Esophagus squamous epithelium (tissue), 5 donors: Measurements from ENCODE around the gene TSPO. TPM values are rescaled to one million over a fixed set of nuclear protein-coding genes. Genes with fewer than 3 reads are reported as not detected.
A peak's percentile ranks its signal among the peaks of the same experiment; 100 is the strongest.

Experiments
- DNase-seq: peaks from one replicate; lab custom pipeline; 2025; lab: John Stamatoyannopoulos, UW
- H3K27ac ChIP-seq, 4 donors: fragments of 200-600 bp; sonication (generic); one replicate each; pipeline ENCODE4 v1.5.1; 2016 to 2019; ENCODE audit warnings: mild to moderate bottlenecking in 1 of 4
- H3K27me3 ChIP-seq, 4 donors: fragments of 200-600 bp; sonication (generic); 1 replicate in 3 of 4; 2 replicates in 1 of 4; pipeline versions ENCODE4 v1.5.1 to v1.6.0; 2017 to 2021; ENCODE audit warnings: antibody characterized with exemption in 1 of 4
- H3K36me3 ChIP-seq, 3 donors: fragments of 200-600 bp; sonication (generic); one replicate each; pipeline ENCODE4 v1.5.1; 2016 to 2019
- H3K4me1 ChIP-seq, 3 donors: fragments of 200-600 bp; sonication (generic); one replicate each; pipeline ENCODE4 v1.5.1; 2017 to 2019
- H3K4me3 ChIP-seq, 4 donors: fragments of 200-600 bp; sonication (generic); 1 replicate in 3 of 4; 2 replicates in 1 of 4; pipeline ENCODE4 v1.5.1; 2016 to 2019; ENCODE audit warnings: mild to moderate bottlenecking in 2 of 4, moderate library complexity in 1 of 4
- H3K9me3 ChIP-seq, 3 donors: fragments of 200-600 bp; sonication (generic); one replicate each; pipeline ENCODE4 v1.5.1; 2016 to 2019
- CTCF ChIP-seq, 6 experiments: fragments of 450-650 bp in 4 of 6; fragments of 200-600 bp in 2 of 6; sonication (generic) in 2 of 6; IDR thresholded peaks; one replicate each; pipeline ENCODE4 v1.5.1; 2016 to 2019; ENCODE audit warnings: antibody characterized with exemption in 6 of 6, mild to moderate bottlenecking in 4 of 6, moderate library complexity in 4 of 6
- POLR2A ChIP-seq, 4 donors: fragments of 450-650 bp; IDR thresholded peaks; one replicate each; pipeline ENCODE4 v1.6.1; 2017; ENCODE audit warnings: antibody characterized with exemption in 4 of 4, mild to moderate bottlenecking in 4 of 4, moderate library complexity in 3 of 4
- WGBS, 2 donors: methylation state at CpG; one replicate each; pipeline ENCODE4 v1.1.5; 2018; 5-methylcytosine and 5-hydroxymethylcytosine counted together
- intact Hi-C: fragments of 100-400 bp; cut with DNase I; formaldehyde crosslinking; loops from one replicate; pipeline ENCODE4 v1.15.0; 2022
- total RNA-seq, 4 donors: library from RNA; depleted of rRNA; stranded (reverse); fragments of >200 nt; gene quantifications; one replicate each; pipeline ENCODE4 v1.1.0, GENCODE V29; 2016
- donor health status: DM: yes; HTN: yes; CAD: no.

Gene TSPO
- total RNA-seq, 4 donors from 2014 or later = 737 to 1,827 (median 875) TPM

- no peaks in the 10 kb centered on the region for H3K27me3 ChIP-seq
- WGBS, 2 donors = 50% methylated on average over 2 of the region's 17 CpGs; no CpG with 5 or more reads in 1 of the 2 donors
- peak in 1 of 4 donors; percentile 51 for TF ChIP-seq POLR2A (IDR thresholded peaks at IDR 0.05)
- TF ChIP-seq CTCF (IDR thresholded peaks at IDR 0.05) = no peak
- no peaks in the 10 kb centered on the region for H3K9me3 ChIP-seq
- H3K27ac ChIP-seq = peak overlapping the region; percentile 77 to 85 (median 83)
- H3K4me3 ChIP-seq = no peak overlapping the region
- no peak for DNase-seq
- peaks cover 20 to 67% (median 23%) of the 10 kb centered on the region in 3 donors for H3K4me1 ChIP-seq
- intact Hi-C loops = no loop called here
- peaks cover 7 to 19% (median 7%) of the 10 kb centered on the region in 3 donors for H3K36me3 ChIP-seq
Measured at GRCh38 chr22:43127166-43127908, 24.0 kb upstream of the TSPO start.

- Histone ChIP-seq H3K4me3 (no peak overlapping the region), H3K9me3 (no peaks in the 10 kb centered on the region), H3K27ac (peak overlapping the region; percentile 77 to 85 (median 83)), H3K4me1 (peaks cover 20 to 59% (median 20%) of the 10 kb centered on the region in 3 donors), H3K36me3 (peaks cover 11 to 27% (median 13%) of the 10 kb centered on the region in 3 donors), H3K27me3 (no peaks in the 10 kb centered on the region)
- intact Hi-C loops = no loop called here
- no peak for TF ChIP-seq CTCF (IDR thresholded peaks at IDR 0.05)
- no peak for TF ChIP-seq POLR2A (IDR thresholded peaks at IDR 0.05)
- no peak for DNase-seq
- 40 to 74% methylated on average over 1 to 3 of the region's 13 CpGs for WGBS, 2 donors
Measured at GRCh38 chr22:43128116-43128515, 23.2 kb upstream of the TSPO start.

GRCh38 chr22:43128928-43129424 lies 22.4 kb upstream of the TSPO start:
- TF ChIP-seq CTCF (IDR thresholded peaks at IDR 0.05) (no peak), POLR2A (IDR thresholded peaks at IDR 0.05) (no peak)
- no peak for DNase-seq
- Histone ChIP-seq H3K4me1 (peaks cover 18 to 51% (median 20%) of the 10 kb centered on the region in 3 donors), H3K9me3 (no peaks in the 10 kb centered on the region), H3K27me3 (no peaks in the 10 kb centered on the region), H3K4me3 (no peak overlapping the region), H3K36me3 (peaks cover 13 to 35% (median 15%) of the 10 kb centered on the region in 3 donors), H3K27ac (peak overlapping the region in 1 of 4 donors; percentile 42)
- WGBS, 2 donors = 50 to 61% methylated on average over 12 to 18 of the region's 20 CpGs
- intact Hi-C loops = no loop called here

GRCh38 chr22:43129426-43130425 lies 21.6 kb upstream of the TSPO start:
- Histone ChIP-seq H3K27me3 (no peaks in the 10 kb centered on the region), H3K4me3 (no peak overlapping the region), H3K4me1 (peaks cover 18 to 50% (median 20%) of the 10 kb centered on the region in 3 donors), H3K36me3 (peaks cover 13 to 43% (median 15%) of the 10 kb centered on the region in 3 donors), H3K27ac (peak overlapping the region in 1 of 4 donors; percentile 42), H3K9me3 (no peaks in the 10 kb centered on the region)
- no peak for DNase-seq
- no peak for TF ChIP-seq CTCF (IDR thresholded peaks at IDR 0.05)
- no peak for TF ChIP-seq POLR2A (IDR thresholded peaks at IDR 0.05)
- 49 to 80% methylated on average over 5 to 8 of the region's 16 CpGs for WGBS, 2 donors
- intact Hi-C loops = loop anchor here (10.0 kb wide), 1 partner anchor 65 kb away; no protein-coding TSS in a partner anchor
